HG03571 (cell line): ENCODE results near the gene DZIP3.

Experiments used
- ATAC-seq: cut with Tn5 transposase; IDR thresholded peaks from one replicate; pipeline ENCODE4 v1.9.1; 2021; ENCODE audit not compliant: unreplicated experiment

DZIP3 gene

GRCh38 chr3:108589081-108589997, at the start of gene DZIP3, which contains the start of gene CIP2A:
TSS of gene DZIP3 (plus strand) at chr3:108589722. CDS start at chr3:108605407, 15,685 bp downstream.
TSS of gene CIP2A (minus strand) at chr3:108589438. CDS start at chr3:108589375, 63 bp downstream.
- ATAC-seq, result peak; percentile 96

GRCh38 chr3:108546247-108546646, 43.3 kb upstream of the DZIP3 start:
- ATAC-seq, result no peak

GRCh38 chr3:108546692-108547091, 42.8 kb upstream of the DZIP3 start:
- no peak for ATAC-seq

GRCh38 chr3:108548304-108548703, 41.2 kb upstream of the DZIP3 start:
- ATAC-seq, result no peak

GRCh38 chr3:108548886-108549285, 40.6 kb upstream of the DZIP3 start:
- ATAC-seq, result no peak

GRCh38 chr3:108552267-108553159, 37.0 kb upstream of the DZIP3 start:
- ATAC-seq, result peak; percentile 47

- ATAC-seq, result no peak
Measured at GRCh38 chr3:108554229-108554628, 35.3 kb upstream of the DZIP3 start.

GRCh38 chr3:108554913-108555571, 34.5 kb upstream of the DZIP3 start:
- no peak for ATAC-seq

GRCh38 chr3:108555966-108556581, 33.4 kb upstream of the DZIP3 start:
- ATAC-seq, result no peak

GRCh38 chr3:108562565-108562964, 27.0 kb upstream of the DZIP3 start:
- ATAC-seq, result no peak

GRCh38 chr3:108564564-108564963, 25.0 kb upstream of the DZIP3 start:
- ATAC-seq, result no peak

GRCh38 chr3:108565506-108565905, 24.0 kb upstream of the DZIP3 start:
- no peak for ATAC-seq

- no peak for ATAC-seq
Measured at GRCh38 chr3:108566599-108566998, 22.9 kb upstream of the DZIP3 start.

GRCh38 chr3:108569336-108569735, 20.2 kb upstream of the DZIP3 start:
- no peak for ATAC-seq

GRCh38 chr3:108578064-108578463, 11.5 kb upstream of the DZIP3 start:
- no peak for ATAC-seq

GRCh38 chr3:108588601-108589000, 921 bp upstream of the DZIP3 start:
- ATAC-seq, result no peak

GRCh38 chr3:108589998-108590323, 439 bp downstream of the DZIP3 start:
- no peak for ATAC-seq

- ATAC-seq, result no peak
Measured at GRCh38 chr3:108590460-108590859, 938 bp downstream of the DZIP3 start.

GRCh38 chr3:108595321-108595720, 5.8 kb downstream of the DZIP3 start:
- no peak for ATAC-seq

GRCh38 chr3:108598375-108598774, 8.9 kb downstream of the DZIP3 start:
- no peak for ATAC-seq
